GM19372 (cell line): ENCODE measurements around the gene MEA1.

Experiments used
- ATAC-seq: cut with Tn5 transposase; IDR thresholded peaks from one replicate; pipeline ENCODE4 v1.9.1; 2021; ENCODE audit warnings: mild to moderate bottlenecking, low read depth, moderate library complexity; ENCODE audit not compliant: unreplicated experiment

MEA1 gene

DNA sequence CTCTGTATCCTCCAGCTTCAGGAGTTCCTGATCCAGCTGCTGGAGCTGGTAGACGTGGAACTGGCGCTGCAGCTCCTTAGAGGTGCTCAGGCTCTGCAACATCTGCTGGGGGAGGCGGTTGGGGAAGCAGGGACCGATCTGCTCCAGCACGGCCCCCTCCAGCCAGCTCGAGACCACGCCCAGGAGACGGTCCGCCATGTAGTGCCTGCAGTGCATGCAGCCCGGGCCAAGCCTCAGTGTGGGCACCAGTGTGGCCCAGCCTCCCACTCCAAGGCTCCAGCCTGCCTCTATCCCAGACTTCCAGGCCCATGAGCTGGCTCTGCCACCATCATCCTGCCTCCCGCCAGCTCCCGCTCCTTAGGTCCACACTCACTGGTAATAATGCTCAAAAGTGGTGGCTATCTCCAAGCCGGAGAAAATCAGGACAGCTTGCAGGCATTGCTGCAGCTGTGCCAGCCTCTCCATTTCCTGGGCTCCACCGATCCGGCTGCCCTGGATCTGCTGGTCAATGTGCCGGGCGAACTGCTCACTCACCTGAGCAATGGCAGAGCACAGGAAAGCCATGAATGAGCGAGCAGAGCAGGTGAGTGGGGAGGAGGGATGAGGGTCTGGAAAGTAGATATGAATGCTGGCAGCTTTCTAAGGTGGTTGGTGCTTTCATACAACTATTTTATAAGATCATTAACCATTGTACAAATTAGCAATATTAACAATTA, 27.0 kb upstream of the MEA1 start:
- ATAC-seq, result no peak

DNA sequence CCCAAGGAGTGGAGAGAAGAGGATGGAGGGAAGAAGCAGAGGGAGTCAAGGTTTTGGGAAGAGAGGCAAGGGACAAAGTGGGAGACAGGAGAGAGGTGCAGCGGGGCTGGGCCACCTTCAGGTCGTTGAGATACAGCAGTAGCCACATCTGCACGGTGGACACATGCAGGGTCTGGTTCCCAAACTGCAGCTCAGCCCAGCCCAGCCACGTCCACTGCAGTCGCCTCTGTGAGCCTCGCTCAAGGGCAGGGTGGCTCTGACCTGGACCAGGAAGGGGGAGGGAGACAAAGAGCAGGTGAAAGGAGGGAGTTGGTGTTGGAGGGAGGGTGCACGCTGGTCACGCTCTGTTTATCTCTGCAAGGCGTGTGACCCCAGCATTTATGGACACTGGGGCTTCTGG, 25.0 kb upstream of the MEA1 start:
- ATAC-seq, result no peak

DNA sequence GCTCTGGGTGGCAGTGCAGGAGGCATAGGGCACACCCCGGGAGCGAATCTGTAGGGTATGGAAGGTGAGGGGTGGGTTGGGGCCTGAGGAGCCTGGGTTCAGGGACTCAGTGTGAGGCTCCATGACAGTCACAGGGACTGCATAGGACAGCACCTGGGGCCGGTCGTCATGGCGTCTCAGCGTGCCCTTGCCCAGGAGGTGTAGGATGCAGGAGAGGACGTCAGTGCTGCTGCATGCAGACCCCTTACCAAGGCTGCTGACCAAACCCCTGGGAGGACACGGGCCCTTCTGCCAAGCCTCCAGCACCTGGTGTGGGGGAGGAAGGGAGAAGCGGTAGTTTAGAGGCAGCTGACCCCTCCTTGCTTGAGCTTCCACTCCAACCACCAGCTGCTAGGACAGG, 24.0 kb upstream of the MEA1 start:
- no peak for ATAC-seq

DNA sequence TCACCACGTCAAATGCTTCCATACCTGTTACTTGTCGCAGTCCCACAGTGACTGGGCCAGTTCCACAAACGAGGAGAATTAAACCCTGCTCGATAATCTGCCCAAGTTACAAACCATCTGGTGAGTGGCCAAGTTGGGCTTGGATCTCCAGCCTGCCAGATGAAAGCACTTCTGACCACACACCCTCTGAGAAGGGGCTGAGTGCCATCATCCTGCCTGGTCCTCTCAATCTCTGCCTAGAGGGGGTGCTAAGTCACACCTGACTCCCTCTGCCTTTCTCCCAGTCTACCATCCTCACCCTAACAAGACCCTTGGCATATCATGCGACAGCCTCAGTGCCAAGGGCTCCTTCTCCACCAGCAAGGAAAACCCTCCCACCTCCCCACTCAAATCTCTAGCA, 23.5 kb upstream of the MEA1 start:
- no peak for ATAC-seq

DNA sequence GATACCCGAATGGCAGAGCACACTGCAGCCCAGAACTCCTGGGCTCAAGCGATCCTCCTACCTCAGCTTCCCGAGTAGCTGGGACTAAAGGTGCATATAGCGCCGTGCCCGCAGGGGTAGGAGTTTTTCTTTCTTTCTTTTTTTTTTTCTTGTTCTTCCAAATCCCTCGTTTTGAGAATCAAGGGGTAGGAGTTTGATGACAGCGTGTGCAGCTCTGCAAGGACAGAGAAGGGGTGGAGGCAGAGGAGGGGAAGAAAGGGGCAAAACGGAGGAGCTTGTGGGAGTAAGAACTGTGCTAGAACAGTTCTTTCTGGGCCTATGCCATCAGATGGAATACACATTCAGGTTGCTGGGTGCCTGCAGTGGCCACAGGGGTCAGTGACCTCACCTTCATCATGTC, 23.0 kb upstream of the MEA1 start:
- ATAC-seq, result no peak

DNA sequence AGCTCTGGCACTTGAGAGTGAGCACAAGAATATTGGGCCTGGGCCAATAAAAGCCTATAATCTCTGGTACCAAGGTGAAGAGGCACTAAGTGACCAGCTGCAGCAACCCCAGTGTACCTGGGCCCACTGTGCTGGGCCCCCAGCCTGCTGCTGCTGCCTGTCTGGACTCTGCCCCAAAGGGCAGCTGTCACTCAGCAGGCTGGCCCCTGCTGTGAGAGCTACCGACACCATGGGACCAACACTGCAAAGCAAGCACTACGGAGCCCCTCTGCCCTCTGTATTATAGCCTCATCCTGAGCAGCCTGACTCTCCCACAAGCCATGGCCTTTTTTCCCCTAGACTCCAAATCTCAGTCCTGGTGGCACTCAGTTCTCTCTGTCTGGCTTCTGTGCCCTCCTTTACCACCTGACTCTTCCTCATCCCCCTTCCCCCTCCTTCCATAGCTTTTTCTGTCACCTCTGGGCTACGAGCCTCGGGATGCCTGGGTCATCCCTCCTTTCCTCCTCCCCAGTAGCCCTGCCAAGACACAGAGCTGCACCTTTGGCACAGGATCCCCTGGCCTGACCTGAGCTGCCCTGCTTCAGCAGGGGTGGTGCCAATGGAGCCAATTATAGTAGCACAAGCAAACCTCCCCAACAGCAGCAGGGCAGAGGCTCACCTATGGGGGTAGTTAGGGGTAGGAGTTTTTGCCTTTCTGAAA, 21.9 kb upstream of the MEA1 start:
- ATAC-seq, result no peak

DNA sequence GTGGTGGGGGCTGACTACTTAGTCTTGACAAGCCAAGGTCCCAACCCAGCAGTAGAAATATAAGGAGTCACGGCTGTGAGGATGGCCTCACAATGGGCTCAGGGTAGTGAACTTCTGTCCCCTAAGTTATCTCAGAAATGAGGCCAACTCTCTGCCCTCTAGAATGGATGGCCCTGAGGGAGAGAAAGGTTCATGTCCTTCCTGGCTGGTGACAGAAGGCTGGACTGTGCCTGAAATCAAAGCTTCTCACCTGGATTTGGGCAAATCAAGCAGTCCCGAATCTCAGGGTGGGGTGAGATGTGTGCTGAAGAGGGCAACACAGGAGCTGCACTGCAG, 20.4 kb upstream of the MEA1 start:
- ATAC-seq, result no peak

DNA sequence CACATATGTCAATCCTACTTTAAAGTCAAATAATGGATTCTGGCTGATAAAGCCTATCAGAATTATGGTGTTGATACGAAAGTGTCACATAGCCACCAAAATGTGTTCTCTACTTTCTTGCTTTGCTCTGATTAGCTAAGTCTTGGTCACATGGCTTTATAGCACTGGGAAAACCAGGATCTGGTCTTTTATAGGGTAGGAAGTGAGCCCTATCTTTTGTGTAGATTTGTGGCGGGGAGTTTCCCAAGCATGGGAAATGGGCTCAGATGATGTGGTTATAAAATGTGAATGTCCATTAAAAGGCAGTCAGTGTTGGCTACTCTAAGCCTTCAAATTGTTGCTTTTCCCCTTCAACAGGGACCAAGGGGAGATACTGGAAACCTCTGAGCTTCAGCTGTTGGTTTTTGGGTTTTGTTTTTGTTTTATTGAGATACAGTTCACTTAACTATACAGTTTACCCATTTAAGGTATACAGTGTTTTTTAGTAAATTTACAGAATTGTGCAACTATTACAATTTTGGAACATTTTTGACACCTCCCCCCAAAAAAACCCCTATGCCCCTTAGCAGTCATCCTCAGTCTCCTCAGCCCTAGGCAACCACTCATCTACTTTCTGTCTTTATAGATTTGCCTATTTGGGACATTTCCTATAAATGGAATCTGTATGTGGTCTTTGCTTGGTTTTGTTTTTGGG, 19.9 kb upstream of the MEA1 start:
- no peak for ATAC-seq

DNA sequence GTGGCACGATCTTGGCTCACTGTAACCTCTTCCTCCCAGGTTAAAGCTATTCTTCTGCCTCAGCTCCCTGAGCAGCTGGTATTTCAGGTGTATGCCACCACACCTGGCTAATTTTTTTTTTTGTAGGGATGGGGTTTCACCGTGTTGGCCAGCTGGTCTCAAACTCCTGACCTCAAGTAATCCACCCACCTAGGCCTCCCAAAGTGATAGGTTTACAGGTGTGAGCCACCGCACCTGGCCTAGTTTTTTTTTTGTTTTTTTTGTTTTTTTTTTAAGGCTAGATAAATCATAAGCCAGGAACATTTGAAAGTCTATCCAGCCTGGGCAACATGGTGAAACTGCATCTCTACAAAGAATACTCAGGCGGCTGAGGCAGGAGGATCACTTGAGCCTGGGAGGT, 18.6 kb upstream of the MEA1 start:
- no peak for ATAC-seq

DNA sequence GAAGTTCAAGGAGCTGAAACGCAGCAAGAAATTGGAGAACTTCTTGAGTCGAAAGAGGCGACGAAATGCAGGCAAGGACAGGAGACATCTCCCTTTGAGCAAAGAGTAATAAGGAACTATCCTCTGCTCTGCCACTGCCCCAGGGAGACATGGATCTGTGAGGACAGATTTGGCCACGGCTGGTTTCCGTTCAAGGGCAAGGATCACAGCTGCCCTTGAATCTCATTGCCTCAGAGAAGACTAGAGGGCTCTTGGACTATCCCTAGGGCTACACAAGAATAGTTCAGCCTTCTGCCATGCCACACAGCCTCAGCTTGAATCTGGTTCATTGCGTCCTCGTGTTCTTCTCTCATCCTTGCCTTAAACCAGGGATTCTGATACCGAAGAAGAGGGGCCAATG, 15.4 kb upstream of the MEA1 start:
- ATAC-seq, result no peak

DNA sequence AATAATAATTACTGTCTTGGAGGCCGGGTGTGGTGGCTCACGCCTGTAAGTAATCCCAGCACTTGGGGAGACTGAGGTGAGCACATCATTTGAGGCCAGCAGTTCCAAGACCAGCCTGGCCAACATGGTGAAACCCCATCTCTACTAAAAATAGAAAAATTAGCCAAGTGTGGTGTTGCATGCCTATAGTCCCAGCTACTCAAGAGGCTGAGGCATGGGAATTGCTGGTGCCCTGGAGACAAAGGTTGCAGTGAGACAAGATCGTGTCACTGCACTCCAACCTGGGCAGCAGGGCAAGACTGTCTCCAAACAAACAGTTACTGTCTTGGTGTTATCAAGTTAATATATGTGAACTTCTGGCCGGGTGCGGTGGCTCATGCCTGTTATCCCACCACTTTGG, 12.6 kb upstream of the MEA1 start:
- no peak for ATAC-seq

DNA sequence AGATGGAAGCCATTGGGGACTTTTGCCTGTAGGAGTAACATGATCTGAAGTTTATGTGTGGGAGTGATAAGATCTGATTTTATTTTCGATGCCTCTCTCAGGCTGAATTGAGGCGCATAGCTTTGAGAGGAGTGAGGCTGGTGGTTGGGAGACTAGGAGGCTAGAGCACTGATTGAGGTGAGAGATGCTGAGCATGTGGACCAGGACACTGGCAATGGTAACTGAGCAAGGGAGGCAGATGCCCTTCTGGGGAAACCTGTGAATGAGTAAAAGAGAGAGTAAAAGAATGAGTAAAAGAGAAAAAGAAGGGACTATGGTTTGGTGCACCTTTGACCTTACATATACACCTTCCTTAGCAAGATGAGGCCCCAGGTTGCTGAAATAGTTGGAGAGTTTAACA, 10.7 kb upstream of the MEA1 start:
- no peak for ATAC-seq

DNA sequence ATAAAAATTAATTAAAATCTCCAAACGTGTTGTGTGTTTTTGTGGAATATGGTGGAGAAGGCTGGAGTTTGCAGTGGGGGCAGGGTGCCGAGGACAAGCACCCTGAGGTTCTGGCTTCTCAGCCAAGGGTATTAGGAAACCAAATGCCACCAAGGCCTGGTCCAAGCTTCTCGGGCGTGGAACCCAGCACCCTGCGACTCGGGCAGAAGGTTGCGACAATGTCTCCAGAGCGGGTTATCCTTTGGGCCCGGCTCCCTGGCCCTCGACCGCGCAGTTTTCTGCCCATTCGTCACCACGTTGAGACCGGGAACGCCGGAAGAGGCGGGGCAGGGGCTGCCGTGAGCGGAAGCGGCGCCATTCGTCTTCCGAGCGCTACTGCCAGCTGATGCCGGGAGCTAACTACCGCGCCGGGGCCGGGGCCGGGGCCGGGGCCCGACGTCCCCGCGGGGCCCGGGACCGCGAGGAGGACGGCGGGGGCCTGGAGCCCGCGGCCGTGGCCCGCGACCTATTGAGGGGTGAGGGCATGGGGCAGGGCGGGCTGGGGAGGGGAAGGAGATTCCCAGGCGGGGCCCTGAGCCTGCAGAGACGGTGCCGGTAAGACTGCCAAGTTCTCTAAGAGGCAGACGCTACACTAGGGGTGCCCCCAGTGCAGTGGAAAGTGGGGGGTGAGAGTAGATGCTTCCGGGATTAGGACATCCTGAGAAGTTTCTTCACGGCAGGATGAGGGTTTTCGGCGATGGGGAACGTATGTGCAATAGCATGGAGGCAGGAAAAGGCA, 7.7 kb upstream of the MEA1 start, which contains the start of gene RRP36:
TSS of gene RRP36 (plus strand) at position 354 of the 778 bp plus-strand sequence. CDS start at position 386, 32 bp downstream.
- peak; percentile 70 for ATAC-seq

DNA sequence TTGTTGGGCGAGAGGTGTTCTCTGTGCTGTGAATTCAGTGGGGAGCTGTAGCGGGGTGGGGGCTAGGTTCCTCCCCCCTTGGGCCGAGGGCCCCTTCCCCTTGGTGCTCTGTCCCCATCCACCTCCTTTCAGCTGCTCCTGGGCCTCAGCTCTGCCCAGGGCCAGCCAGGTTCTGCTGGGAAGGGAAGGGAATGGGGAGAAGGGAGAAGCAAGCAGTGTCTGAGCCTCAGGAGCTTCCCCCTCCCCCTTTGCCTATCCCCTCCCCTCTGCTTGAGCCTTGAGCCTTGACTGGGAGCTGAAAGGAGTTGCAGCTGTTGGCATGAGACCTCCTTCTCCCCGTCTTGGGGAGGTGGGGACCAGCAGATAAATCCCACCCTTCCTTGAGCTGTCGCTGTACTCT, 7.1 kb upstream of the MEA1 start:
- no peak for ATAC-seq

DNA sequence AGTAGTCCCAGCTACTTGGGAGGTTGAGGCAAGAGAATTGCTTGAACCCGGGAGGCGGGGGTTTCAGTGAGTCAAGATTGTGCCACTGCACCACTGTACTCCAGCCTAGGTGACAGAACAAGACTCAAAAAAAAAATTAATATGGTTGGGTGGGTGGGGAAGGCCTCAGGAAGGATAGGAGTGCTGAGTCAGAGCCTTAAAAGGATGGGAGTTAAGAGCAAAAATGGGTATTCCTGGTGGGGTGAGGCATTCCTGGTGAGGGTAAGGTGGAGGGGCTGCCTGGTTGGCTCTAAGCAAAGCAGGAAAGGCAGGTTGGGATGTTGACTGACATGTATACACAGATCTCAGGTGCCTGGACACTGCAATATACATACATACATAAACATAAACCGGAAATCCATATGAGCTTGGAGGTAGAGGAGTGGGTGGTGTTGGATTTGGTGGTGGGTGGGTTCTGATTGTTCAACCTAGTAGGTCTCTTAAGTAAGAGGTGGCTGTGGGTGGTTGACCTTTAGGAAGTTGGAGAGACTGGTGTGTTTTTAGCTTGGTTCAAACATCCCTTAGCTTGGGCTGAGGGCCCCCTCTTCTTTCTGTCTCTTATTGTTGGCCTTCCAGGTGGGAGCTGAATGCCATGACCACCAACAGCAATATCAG, 6.4 kb upstream of the MEA1 start:
- ATAC-seq, result no peak

DNA sequence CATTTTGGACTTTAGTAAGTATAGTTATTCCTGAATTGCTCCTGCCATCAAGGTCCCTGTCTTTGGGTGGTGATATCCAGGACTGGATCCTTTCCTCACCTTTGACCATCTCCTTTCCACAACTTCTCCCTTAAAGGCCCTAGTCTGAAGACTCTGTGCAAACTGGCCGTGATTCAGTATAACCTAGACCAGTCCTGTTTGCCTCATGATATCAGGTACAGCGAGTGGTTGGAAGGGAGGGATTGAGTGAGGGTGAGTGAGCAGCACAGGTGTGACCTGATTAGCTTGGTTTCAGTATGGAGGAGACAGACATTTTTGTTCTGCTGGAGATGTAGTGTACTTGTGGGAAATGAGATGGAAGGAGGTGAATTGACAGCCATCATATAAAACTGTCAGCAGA, 5.4 kb upstream of the MEA1 start:
- no peak for ATAC-seq

DNA sequence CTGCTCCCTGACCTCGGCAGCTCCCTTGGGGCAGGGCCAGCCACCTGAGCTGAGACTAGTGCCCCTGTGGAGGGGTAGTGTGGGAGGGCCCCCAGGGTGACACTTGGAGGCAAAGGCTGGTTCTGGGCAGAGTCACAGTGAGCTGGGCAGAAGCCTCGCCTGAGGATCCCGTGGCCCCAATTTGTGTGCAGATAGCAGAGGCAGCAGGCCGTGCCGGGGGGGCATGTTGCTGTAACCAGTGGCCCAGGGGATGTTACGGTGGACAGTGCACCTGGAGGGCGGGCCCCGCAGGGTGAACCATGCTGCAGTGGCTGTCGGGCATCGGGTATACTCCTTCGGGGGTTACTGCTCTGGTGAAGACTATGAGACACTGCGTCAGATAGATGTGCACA, 3.2 kb upstream of the MEA1 start:
- no peak for ATAC-seq

DNA sequence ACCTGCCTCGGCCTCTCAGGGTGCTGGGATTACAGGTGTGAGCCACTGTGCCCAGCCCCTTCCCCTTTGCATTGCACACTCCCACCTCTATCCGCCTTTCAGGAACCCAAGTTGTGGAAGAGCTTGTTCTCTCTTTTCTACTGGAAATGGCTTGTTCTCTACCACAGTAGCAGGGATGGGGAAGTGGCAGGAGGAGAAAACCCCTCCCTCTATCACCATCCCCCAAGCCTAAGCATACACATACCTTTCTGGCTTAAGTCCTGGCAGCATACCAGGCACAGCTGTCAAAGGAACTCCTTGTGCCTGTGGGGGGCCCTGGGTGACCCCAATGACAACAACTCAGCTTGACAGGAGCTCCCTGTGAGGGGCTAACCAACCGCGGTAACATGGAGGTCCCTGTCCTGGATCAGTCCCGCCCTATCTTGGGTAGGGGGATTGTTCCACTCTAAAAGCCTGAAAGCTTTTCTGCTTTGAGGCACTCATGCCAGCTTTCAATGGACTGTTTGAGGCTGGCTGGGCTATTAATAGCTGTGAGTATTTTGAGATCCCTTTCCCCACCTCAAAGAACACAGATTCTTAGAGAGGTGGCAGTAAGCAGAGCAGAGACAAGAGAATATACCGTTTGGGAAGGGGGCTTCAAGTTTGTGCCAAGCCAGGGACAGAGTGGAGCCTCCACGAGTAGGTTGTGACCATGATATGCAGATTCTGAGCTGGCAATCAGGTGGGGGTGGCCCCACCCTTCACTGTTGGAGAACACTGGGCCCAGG, 2.6 kb upstream of the MEA1 start:
- no peak for ATAC-seq

DNA sequence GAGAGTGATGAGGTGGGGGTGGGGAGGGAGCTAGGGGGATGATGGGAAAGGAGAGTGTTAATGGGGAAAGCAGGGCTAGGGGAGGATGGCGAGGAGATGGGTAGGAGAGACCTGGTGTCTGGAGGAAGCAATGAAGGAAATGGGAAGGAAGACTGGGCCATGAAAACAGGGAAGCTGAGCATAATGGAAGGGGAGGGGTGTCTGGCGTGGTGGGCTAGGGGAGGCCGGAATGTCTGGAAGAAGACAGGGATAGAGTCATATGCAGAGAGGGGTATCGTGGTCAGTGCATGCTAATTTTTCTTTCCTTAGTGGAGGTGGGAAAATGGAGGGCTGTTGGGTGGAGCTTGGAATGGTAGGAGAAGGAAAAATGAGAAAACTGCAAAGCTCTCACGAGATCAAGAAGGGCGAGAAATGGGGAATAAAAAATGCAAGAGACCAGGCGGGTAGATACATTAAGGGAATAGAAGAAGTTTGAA, 726 bp upstream of the MEA1 start:
- ATAC-seq, result no peak
